ENCODE results near the gene NPHP4.

DNA sequence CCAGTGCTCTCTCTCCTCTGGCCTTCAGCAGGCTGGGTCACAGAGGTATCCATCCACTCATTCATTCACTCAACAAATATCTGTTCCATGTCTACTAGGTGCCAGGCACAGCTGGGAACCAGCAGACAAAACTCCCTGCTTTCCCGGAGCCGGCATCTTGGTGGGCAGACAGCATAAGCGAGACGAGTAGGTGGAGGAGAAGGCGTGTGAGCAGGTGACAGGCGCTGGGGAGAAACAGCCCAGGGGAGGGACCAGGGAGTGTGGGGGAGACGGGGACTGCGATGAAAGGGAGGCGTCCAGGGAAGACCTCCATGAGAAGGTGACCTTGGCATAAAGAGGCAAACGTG is 42.5 kb upstream of the NPHP4 start:
- TF ChIP-seq, protein P1, sequence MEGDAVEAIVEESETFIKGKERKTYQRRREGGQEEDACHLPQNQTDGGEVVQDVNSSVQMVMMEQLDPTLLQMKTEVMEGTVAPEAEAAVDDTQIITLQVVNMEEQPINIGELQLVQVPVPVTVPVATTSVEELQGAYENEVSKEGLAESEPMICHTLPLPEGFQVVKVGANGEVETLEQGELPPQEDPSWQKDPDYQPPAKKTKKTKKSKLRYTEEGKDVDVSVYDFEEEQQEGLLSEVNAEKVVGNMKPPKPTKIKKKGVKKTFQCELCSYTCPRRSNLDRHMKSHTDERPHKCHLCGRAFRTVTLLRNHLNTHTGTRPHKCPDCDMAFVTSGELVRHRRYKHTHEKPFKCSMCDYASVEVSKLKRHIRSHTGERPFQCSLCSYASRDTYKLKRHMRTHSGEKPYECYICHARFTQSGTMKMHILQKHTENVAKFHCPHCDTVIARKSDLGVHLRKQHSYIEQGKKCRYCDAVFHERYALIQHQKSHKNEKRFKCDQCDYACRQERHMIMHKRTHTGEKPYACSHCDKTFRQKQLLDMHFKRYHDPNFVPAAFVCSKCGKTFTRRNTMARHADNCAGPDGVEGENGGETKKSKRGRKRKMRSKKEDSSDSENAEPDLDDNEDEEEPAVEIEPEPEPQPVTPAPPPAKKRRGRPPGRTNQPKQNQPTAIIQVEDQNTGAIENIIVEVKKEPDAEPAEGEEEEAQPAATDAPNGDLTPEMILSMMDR (IDR thresholded peaks at IDR 0.05), result no peak
- no peak for TF ChIP-seq POLR2A (IDR thresholded peaks at IDR 0.05)
